ENCODE results near the gene PRPH.

- TF ChIP-seq EP300 (IDR thresholded peaks at IDR 0.05), result no peak
- TF ChIP-seq CTCF (IDR thresholded peaks at IDR 0.05), result no peak
Measured at GRCh38 chr12:49253033-49253623, 41.8 kb upstream of the PRPH start.
